ENCODE data around the gene ZCRB1.

Gene ZCRB1

DNA sequence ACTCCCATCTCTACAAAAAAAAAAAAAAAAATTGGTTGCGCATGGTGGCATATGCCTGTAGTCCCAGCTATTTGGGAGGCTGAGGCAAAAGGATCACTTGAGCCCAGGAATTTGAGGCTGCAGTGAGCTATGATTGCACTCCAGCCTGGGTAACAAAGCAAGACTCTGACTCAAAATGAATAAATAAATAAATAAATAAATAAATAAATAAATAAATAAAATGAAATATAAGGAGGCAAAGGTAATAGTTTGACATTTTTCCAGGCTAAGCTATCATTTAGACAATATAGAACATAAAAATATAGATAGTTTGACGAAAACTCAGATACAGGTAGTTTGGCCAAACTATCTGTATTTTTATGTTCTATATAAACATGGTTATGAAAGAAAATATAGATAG lies 40.5 kb downstream of the ZCRB1 start:
- no peak overlapping the region for H3K4me3 ChIP-seq (ENCODE audit: low read depth, low read length, poor library complexity, severe bottlenecking)
- H3K27ac ChIP-seq (ENCODE audit: low read depth, low read length, poor library complexity, severe bottlenecking): no peak overlapping the region
- H3K9me3 ChIP-seq (ENCODE audit: low read length): no peaks in the 10 kb centered on the region
- no peak overlapping the region for H3K4me2 ChIP-seq (ENCODE audit: low read length)
- H4K20me1 ChIP-seq (ENCODE audit: insufficient read depth, low read length): no peaks in the 10 kb centered on the region
- no peaks in the 10 kb centered on the region for H3K36me3 ChIP-seq (ENCODE audit: insufficient read depth, low read length)
- no peak overlapping the region for H2AFZ ChIP-seq (ENCODE audit: low read length)
- no peaks in the 10 kb centered on the region for H3F3A ChIP-seq (ENCODE audit: insufficient read depth, low read length)
- H3K4me1 ChIP-seq (ENCODE audit: insufficient read depth, low read length, severe bottlenecking): no peaks in the 10 kb centered on the region
- TF ChIP-seq, protein P1, sequence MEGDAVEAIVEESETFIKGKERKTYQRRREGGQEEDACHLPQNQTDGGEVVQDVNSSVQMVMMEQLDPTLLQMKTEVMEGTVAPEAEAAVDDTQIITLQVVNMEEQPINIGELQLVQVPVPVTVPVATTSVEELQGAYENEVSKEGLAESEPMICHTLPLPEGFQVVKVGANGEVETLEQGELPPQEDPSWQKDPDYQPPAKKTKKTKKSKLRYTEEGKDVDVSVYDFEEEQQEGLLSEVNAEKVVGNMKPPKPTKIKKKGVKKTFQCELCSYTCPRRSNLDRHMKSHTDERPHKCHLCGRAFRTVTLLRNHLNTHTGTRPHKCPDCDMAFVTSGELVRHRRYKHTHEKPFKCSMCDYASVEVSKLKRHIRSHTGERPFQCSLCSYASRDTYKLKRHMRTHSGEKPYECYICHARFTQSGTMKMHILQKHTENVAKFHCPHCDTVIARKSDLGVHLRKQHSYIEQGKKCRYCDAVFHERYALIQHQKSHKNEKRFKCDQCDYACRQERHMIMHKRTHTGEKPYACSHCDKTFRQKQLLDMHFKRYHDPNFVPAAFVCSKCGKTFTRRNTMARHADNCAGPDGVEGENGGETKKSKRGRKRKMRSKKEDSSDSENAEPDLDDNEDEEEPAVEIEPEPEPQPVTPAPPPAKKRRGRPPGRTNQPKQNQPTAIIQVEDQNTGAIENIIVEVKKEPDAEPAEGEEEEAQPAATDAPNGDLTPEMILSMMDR (IDR thresholded peaks at IDR 0.05; ENCODE audit: low read length): no peak
- TF ChIP-seq EZH2 (IDR thresholded peaks at IDR 0.05; ENCODE audit: borderline replicate concordance, low read length): no peak
- no peaks in the 10 kb centered on the region for H3K27me3 ChIP-seq (ENCODE audit: insufficient read depth, low read length)
- H3K9ac ChIP-seq (ENCODE audit: low read length): no peak overlapping the region
- H3K79me2 ChIP-seq (ENCODE audit: insufficient read depth, low read length): no peaks in the 10 kb centered on the region
- no peaks in the 10 kb centered on the region for H3K9me2 ChIP-seq (ENCODE audit: low read depth, low read length)

DNA sequence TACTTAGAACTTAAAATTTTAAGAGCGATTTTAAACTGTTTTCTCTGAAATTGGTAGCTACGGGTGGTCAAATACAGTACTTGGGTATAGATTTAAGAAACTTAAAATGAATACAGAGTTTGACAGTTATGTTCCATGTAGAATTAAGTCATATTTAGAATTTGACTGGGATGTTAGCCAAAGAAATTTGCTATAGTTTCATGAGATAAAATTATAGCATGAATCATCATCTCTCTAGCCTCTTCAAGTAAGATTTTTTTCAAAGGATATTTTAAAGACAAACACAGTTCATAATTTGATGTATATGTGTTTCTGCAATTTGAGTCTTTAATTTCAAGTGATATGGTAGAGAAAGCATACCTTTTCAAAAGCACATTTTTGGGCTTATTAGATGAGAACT lies 41.0 kb downstream of the ZCRB1 start:
- Histone ChIP-seq H3K27ac (ENCODE audit: low read depth, low read length, poor library complexity, severe bottlenecking) (no peak overlapping the region), H3K4me2 (ENCODE audit: low read length) (no peak overlapping the region), H3K27me3 (ENCODE audit: insufficient read depth, low read length) (no peaks in the 10 kb centered on the region), H3F3A (ENCODE audit: insufficient read depth, low read length) (no peaks in the 10 kb centered on the region), H4K20me1 (ENCODE audit: insufficient read depth, low read length) (no peaks in the 10 kb centered on the region), H3K79me2 (ENCODE audit: insufficient read depth, low read length) (no peaks in the 10 kb centered on the region), H3K4me1 (ENCODE audit: insufficient read depth, low read length, severe bottlenecking) (no peaks in the 10 kb centered on the region), H3K36me3 (ENCODE audit: insufficient read depth, low read length) (no peaks in the 10 kb centered on the region), H3K9me3 (ENCODE audit: low read length) (no peaks in the 10 kb centered on the region), H3K4me3 (ENCODE audit: low read depth, low read length, poor library complexity, severe bottlenecking) (no peak overlapping the region), H2AFZ (ENCODE audit: low read length) (no peak overlapping the region), H3K9me2 (ENCODE audit: low read depth, low read length) (no peaks in the 10 kb centered on the region), H3K9ac (ENCODE audit: low read length) (no peak overlapping the region)
- no peak for TF ChIP-seq EZH2 (IDR thresholded peaks at IDR 0.05; ENCODE audit: borderline replicate concordance, low read length)
- TF ChIP-seq, protein P1 (IDR thresholded peaks at IDR 0.05; ENCODE audit: low read length): no peak

DNA sequence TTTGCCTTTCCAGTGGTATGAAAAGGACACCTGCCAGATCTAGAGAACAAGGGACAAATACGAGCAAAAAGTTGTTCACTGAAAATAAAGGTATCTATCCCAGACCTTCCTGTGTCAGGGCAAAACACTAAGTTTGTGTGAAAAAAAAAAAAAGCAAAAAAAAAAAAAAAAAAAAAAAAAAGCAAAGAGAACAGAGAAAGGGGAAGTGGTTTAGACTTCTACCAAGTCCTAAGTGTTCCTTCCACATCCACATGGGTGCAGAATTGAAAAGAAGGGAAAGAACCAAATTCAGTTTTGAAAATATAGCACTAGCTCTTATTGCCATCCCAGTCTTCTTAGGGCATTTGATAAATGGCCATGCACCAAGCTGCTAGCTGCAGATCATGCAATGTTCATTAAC lies 41.7 kb downstream of the ZCRB1 start:
- no peaks in the 10 kb centered on the region for H3K9me2 ChIP-seq (ENCODE audit: low read depth, low read length)
- H2AFZ ChIP-seq (ENCODE audit: low read length): no peak overlapping the region
- no peaks in the 10 kb centered on the region for H3F3A ChIP-seq (ENCODE audit: insufficient read depth, low read length)
- no peak for TF ChIP-seq EZH2 (IDR thresholded peaks at IDR 0.05; ENCODE audit: borderline replicate concordance, low read length)
- TF ChIP-seq, protein P1 (IDR thresholded peaks at IDR 0.05; ENCODE audit: low read length): no peak
- no peaks in the 10 kb centered on the region for H3K79me2 ChIP-seq (ENCODE audit: insufficient read depth, low read length)
- H3K4me2 ChIP-seq (ENCODE audit: low read length): no peak overlapping the region
- no peaks in the 10 kb centered on the region for H3K27me3 ChIP-seq (ENCODE audit: insufficient read depth, low read length)
- no peak overlapping the region for H3K27ac ChIP-seq (ENCODE audit: low read depth, low read length, poor library complexity, severe bottlenecking)
- H3K9ac ChIP-seq (ENCODE audit: low read length): no peak overlapping the region
- H3K4me3 ChIP-seq (ENCODE audit: low read depth, low read length, poor library complexity, severe bottlenecking): no peak overlapping the region
- no peaks in the 10 kb centered on the region for H4K20me1 ChIP-seq (ENCODE audit: insufficient read depth, low read length)
- H3K4me1 ChIP-seq (ENCODE audit: insufficient read depth, low read length, severe bottlenecking): no peaks in the 10 kb centered on the region
- no peaks in the 10 kb centered on the region for H3K9me3 ChIP-seq (ENCODE audit: low read length)
- H3K36me3 ChIP-seq (ENCODE audit: insufficient read depth, low read length): no peaks in the 10 kb centered on the region
